Endothelial cell of umbilical vein (primary cell): ENCODE data around the gene GAS2L3. TPM values are rescaled to one million over a fixed set of nuclear protein-coding genes. Genes with fewer than 3 reads are reported as not detected.

Source experiments
- BruUV-seq: library from RNA; stranded (reverse); fragments of 400-500 nt; replicated peaks from 2 replicates; lab custom pipeline; 2021; lab: Mats Ljungman, UMichigan
- CTCF ChIA-PET: fragments of 300-600, 350-600 bp; sonication (Branson Sonifier 250); formaldehyde crosslinking; loops from one replicate; lab custom pipeline; 2021; ENCODE audit warnings: antibody characterized with exemption, inconsistent platforms; lab: Charles Lee
- POLR2A ChIA-PET: fragments of 300-600, 350-600 bp; sonication (Branson Sonifier 250); formaldehyde crosslinking; loops from one replicate; lab custom pipeline; 2021; ENCODE audit warnings: antibody characterized with exemption, inconsistent platforms; lab: Charles Lee
- DNase-seq: peaks from one replicate; pipeline ENCODE4 v3.0.0-alpha.2; 2011; ENCODE audit warnings: low read depth, low spot score
- FAIRE-seq: peaks from 2 replicates; lab custom pipeline; 2011; peaks lifted over from hg19 to GRCh38; lab: Jason Lieb, UNC
- H2AFZ ChIP-seq: 2 replicates; pipeline ENCODE4 v1.6.0; 2012; ENCODE audit warnings: low read depth, low read length, control low read depth, inconsistent platforms
- H3K27ac ChIP-seq: 2 replicates; pipeline ENCODE4 v1.5.1; 2011; ENCODE audit warnings: low read depth, mild to moderate bottlenecking, control low read depth, low read length, moderate library complexity; ENCODE audit not compliant: insufficient read depth
- H3K27me3 ChIP-seq, 2 experiments: 2 replicates each; pipeline versions ENCODE4 v1.6.0 to v1.6.1; 2011; ENCODE audit warnings: low read length in 2 of 2, mixed read lengths in 1 of 2; ENCODE audit not compliant: control insufficient read depth in 2 of 2, insufficient read depth in 2 of 2
- H3K36me3 ChIP-seq, 2 experiments: 2 replicates in 1 of 2; 3 replicates in 1 of 2; pipeline ENCODE4 v1.5.1; 2011; ENCODE audit warnings: low read length in 2 of 2, mild to moderate bottlenecking in 1 of 2, moderate library complexity in 1 of 2; ENCODE audit not compliant: control insufficient read depth in 2 of 2, insufficient read depth in 2 of 2; ENCODE audit errors: extremely low read depth in 1 of 2
- H3K4me1 ChIP-seq: 3 replicates; pipeline ENCODE4 v1.5.1; 2011; ENCODE audit warnings: mild to moderate bottlenecking, low read length; ENCODE audit not compliant: control insufficient read depth, insufficient read depth; ENCODE audit errors: extremely low read depth
- H3K4me2 ChIP-seq: 2 replicates; pipeline ENCODE4 v1.6.1; 2011; ENCODE audit warnings: low read length, control low read depth, mixed read lengths; ENCODE audit not compliant: insufficient read depth
- H3K4me3 ChIP-seq, 3 experiments: fragments of 200-600 bp in 1 of 3; sonication (generic), shearing (Covaris generic) in 1 of 3; replicated peaks in 1 of 3; 2 replicates each; pipeline ENCODE4 v1.5.1; 2011 to 2016; ENCODE audit warnings: control low read depth in 3 of 3, low read length in 3 of 3, mild to moderate bottlenecking in 2 of 3, inconsistent platforms in 1 of 3, low read depth in 1 of 3, moderate library complexity in 1 of 3; ENCODE audit not compliant: insufficient read depth in 1 of 3
- H3K79me2 ChIP-seq: 2 replicates; pipeline ENCODE4 v1.6.0; 2012; ENCODE audit warnings: low read length, inconsistent platforms; ENCODE audit not compliant: control insufficient read depth, insufficient read depth
- H3K9ac ChIP-seq: replicated peaks from 2 replicates; pipeline ENCODE3; 2011; ENCODE audit warnings: low read length, control low read depth; ENCODE audit not compliant: insufficient read depth; ENCODE audit errors: extremely low read depth
- H3K9me1 ChIP-seq: replicated peaks from 3 replicates; pipeline ENCODE4 v1.6.0; 2011; ENCODE audit warnings: mild to moderate bottlenecking, low read length; ENCODE audit not compliant: control insufficient read depth, insufficient read depth; ENCODE audit errors: extremely low read depth
- H3K9me3 ChIP-seq: replicated peaks from 2 replicates; pipeline ENCODE4 v1.5.1; 2012; ENCODE audit warnings: low read length, inconsistent platforms; ENCODE audit not compliant: control insufficient read depth, insufficient read depth
- H4K20me1 ChIP-seq: replicated peaks from 2 replicates; pipeline ENCODE3; 2011; ENCODE audit warnings: mild to moderate bottlenecking, low read length; ENCODE audit not compliant: control insufficient read depth, insufficient read depth; ENCODE audit errors: extremely low read depth
- EZH2 ChIP-seq: IDR thresholded peaks from 2 replicates; pipeline ENCODE4 v1.6.1; 2012; ENCODE audit warnings: borderline replicate concordance, low read depth, mild to moderate bottlenecking, moderate library complexity, low read length, inconsistent platforms; ENCODE audit not compliant: severe bottlenecking
- FOS ChIP-seq: IDR thresholded peaks from 2 replicates; pipeline ENCODE4 v1.6.1; 2011; ENCODE audit warnings: mild to moderate bottlenecking, low read length, moderate library complexity, borderline replicate concordance; ENCODE audit not compliant: insufficient read depth
- POLR2A ChIP-seq: IDR thresholded peaks from 2 replicates; pipeline ENCODE4 v1.6.1; 2012; ENCODE audit warnings: low read depth, mild to moderate bottlenecking, control low read depth, low read length
- POLR2AphosphoS5 ChIP-seq: IDR thresholded peaks from 2 replicates; pipeline ENCODE4 v1.6.1; 2012; ENCODE audit warnings: low read depth, mild to moderate bottlenecking, control low read depth, low read length, moderate library complexity; ENCODE audit not compliant: insufficient read depth
- dilution Hi-C: fragments of 300-500 bp; cut with MboI; formaldehyde crosslinking; loops from one replicate; pipeline ENCODE4 v1.15.0; 2019; ENCODE audit warnings: low sequenced_read_pairs; ENCODE audit not compliant: extremely low pct_ligation_motif_present
- intact Hi-C: fragments of 100-400 bp; cut with micrococcal nuclease; formaldehyde crosslinking; loops from one replicate; pipeline ENCODE4 v1.10.0; 2022
- polyA plus RNA-seq, 4 experiments: library from polyadenylated mRNA; depleted of rRNA in 3 of 4; stranded (reverse) in 3 of 4; unstranded in 1 of 4; fragments of >200 nt; gene quantifications; 2 replicates each; pipeline versions ENCODE4 v1.2.1 to v1.2.3, GENCODE V29; 2011 to 2012; ENCODE audit warnings: missing spikeins in 1 of 4
- total RNA-seq: library from RNA; stranded (reverse); gene quantifications from 2 replicates; pipeline ENCODE4 v1.2.3, GENCODE V29; 2021
- TF ChIP-seq, protein P1 (sequence below): IDR thresholded peaks from 2 replicates; pipeline ENCODE4 v1.6.1; 2011; ENCODE audit not compliant: insufficient read depth, insufficient read length

The GAS2L3 gene
- total and polyA plus RNA-seq, 2 donors (not counting 3 experiments of a cell fraction or from before 2014, with no cell fraction given): 6.5 to 47.1 TPM

GRCh38 chr12:100651694-100652093 is 78.2 kb downstream of the GAS2L3 start:
- Histone ChIP-seq H3K9ac (no peak overlapping the region), H3K27me3 (no peaks in the 10 kb centered on the region), H3K9me1 (no peaks in the 10 kb centered on the region), H3K4me3 (no peak overlapping the region), H3K4me1 (no peaks in the 10 kb centered on the region), H4K20me1 (no peaks in the 10 kb centered on the region), H3K27ac (no peak overlapping the region), H3K9me3 (no peaks in the 10 kb centered on the region), H3K79me2 (no peaks in the 10 kb centered on the region), H3K36me3 (no peaks in the 10 kb centered on the region), H3K4me2 (no peak overlapping the region), H2AFZ (no peak overlapping the region)
- POLR2A ChIA-PET: no interaction called here
- intact Hi-C loops: no loop called here
- CTCF ChIA-PET: interaction anchor here (0.6 to 1.2 kb wide), 2 partner anchors 20 to 593 kb away, joined by 3 to 6 read pairs; no protein-coding TSS in a partner anchor
- FAIRE-seq (no peak), DNase-seq (no peak)
- dilution Hi-C loops: no loop called here
- TF ChIP-seq EZH2: no peak
- BruUV-seq: no TSS peak

- Histone ChIP-seq H3K36me3 (no peaks in the 10 kb centered on the region), H3K9me3 (no peaks in the 10 kb centered on the region), H3K9me1 (no peaks in the 10 kb centered on the region), H3K27me3 (no peaks in the 10 kb centered on the region), H3K27ac (no peak overlapping the region), H2AFZ (no peak overlapping the region), H3K9ac (no peak overlapping the region), H4K20me1 (no peaks in the 10 kb centered on the region), H3K79me2 (no peaks in the 10 kb centered on the region), H3K4me1 (no peaks in the 10 kb centered on the region), H3K4me2 (no peak overlapping the region), H3K4me3 (no peak overlapping the region)
- ChIA-PET POLR2A (no interaction called here), CTCF (interaction anchor here (1.2 kb wide), 1 partner anchor 19 kb away, joined by 6 read pairs; no protein-coding TSS in a partner anchor)
- no peak for FAIRE-seq
- DNase-seq: no peak
- intact Hi-C loops (no loop called here), dilution Hi-C loops (no loop called here)
- no peak for TF ChIP-seq FOS
- no peak for TF ChIP-seq POLR2A
- TF ChIP-seq, protein P1, sequence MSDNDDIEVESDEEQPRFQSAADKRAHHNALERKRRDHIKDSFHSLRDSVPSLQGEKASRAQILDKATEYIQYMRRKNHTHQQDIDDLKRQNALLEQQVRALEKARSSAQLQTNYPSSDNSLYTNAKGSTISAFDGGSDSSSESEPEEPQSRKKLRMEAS: no peak
- no peak for TF ChIP-seq POLR2AphosphoS5
- no TSS peak for BruUV-seq
Observed at GRCh38 chr12:100652488-100652887, 79.0 kb downstream of the GAS2L3 start.
